GM18498 (cell line): ENCODE measurements around the gene EML3.
"Not testable (repeated sequence)": the region's sequence is repeated elsewhere in the genome, so short reads cannot be mapped to it uniquely, and the experiment has no call there.

Experiments used
- ATAC-seq: cut with Tn5 transposase; IDR thresholded peaks from one replicate; pipeline ENCODE4 v1.9.1; 2021; ENCODE audit warnings: mild to moderate bottlenecking, moderate library complexity; ENCODE audit not compliant: unreplicated experiment

The EML3 gene

DNA sequence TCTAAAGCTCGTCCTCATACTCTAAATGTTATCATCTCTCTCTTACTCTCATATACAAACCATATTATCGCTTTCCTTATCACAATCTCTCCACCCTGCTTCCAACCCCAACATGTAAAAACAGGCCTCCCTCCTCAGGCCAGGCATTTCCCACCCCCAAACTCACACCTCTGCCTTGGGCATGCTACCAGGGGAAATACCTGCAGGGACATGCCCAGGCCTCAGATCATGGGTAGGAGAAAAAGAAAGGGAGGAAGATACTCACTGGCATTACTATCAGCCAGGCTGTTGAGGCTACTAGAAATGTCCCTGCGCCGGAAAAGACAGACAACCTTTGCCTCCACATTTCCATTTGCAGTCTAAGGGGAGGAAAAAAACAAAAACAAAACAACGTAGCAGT is 12.7 kb downstream of the EML3 start:
- ATAC-seq: no peak

DNA sequence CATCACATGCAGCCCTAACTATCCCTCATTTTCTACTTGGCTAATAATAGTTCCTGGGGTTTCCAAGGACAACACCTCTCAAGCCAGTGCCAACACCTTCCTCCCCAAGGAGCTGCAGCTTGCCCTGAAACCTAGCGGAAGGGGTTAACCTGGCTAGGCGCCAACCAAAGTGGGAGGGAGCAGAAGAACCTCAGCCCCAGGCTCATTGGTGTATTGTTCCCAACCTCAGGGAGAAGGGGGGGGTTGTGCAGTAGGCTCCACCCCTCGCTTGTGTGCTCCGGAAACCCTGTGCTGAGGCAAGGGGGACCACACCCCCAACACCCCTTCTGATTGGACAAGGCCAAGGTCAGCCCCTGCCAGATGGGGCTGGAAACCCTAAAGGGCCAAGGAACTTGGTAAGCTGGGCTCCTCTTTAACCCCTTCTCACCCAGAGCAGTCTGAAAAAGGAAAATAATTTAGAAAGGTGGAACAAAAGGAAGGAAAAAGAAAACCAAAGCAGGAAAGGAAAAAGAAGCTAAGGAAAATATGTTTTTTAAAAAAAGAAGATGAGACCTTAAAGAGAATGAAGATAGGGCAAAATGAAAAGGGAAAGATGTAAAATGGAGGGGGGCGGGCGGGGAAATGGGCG is 13.4 kb downstream of the EML3 start:
- peak; percentile 54 for ATAC-seq

- no peak for ATAC-seq
These were observed 17.5 kb downstream of the EML3 start for GRCh38 chr11:62595124-62595523.

DNA sequence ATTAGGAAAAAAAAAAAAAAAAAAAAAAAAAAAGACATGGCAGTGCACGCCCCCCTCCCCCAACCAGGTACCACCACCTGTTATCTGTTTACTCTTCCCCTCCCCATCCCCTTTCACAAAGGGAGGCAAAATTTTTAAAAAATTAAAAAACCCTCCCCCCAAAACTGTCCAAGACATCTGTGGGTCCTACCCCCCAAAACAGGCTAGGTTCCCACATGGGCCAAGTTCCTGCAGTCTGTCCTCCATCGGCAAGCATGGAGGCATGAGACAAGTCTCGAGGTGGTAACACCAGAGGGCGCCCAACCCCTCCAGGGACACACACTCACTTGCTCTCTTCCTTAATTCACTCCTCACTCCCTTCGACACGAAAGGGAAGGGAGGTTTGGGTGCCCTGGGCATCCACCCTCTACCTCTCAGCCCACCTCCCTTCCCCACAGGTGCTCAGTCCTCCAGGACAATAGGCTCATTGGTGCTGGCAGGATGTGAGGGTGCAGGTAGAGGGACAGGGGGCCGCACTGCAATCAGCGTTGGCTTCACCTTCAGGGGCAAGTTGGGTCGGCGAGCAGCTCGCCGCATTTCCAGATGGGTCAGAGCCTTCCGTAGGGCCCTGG is 19.0 kb downstream of the EML3 start:
- no peak for ATAC-seq

DNA sequence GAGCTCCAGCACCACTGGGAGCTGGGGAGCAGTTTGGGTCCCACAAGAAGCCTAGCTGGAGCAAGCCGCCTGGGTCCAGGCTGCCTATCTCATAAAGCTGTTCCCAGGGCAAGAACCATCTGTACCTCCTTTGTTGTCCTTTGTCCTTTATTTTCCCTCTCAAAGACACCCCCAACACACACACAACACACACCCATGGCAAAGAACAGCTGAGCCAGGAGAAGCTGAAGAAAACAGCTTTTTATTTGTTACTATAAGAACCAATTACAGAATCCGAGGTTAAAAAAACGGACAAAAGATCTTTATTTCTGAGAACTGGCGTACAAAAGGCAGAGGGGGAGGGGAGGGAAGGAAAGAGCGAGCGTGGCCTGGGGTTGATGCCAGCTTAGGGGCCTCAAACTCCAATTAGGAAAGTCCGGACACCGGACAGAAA is 19.6 kb downstream of the EML3 start:
- ATAC-seq: no peak

GRCh38 chr11:62592146-62592815 is 20.3 kb downstream of the EML3 start:
- ATAC-seq: no peak

DNA sequence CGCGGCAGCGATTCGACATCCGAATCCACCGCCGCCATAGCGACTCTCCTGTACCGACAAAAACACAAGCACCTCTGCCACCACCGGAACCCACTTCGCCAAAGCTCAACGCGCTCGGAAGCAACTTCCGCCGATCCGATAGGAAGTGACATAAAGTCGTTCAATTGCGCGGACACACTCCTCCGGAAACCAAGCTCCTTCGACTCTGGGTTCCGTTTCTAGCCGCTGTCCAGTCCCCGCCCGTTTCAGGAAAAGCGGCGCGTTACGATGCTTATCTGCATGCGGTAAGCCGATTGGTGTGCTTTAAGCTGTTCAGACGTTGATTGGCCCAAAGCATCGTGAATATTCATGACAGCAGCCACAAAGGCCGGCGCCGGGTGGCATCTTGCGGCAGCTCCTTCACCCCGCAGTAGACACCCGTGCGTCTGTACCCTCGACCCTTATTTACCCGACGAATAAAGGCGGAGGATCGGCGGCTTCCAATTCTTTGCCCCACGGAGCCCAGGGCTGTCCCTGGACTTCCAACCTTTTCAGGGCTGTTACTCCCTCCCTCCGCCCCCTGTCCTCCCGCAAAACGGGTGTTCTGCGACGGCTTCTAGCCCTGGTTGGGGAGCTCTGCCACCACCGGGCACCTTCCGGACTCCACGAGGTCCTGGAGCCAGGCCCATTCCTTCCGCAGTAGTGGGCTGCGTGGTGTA is 21.0 kb downstream of the EML3 start, which contains the start of gene TUT1:
TUT1 (minus strand) TSS at position 76 of the 698 bp plus-strand sequence; CDS start at position 38, 38 bp downstream.
- peak; percentile 85 for ATAC-seq

GRCh38 chr11:62588966-62589637 is 23.5 kb downstream of the EML3 start:
- ATAC-seq: no peak

DNA sequence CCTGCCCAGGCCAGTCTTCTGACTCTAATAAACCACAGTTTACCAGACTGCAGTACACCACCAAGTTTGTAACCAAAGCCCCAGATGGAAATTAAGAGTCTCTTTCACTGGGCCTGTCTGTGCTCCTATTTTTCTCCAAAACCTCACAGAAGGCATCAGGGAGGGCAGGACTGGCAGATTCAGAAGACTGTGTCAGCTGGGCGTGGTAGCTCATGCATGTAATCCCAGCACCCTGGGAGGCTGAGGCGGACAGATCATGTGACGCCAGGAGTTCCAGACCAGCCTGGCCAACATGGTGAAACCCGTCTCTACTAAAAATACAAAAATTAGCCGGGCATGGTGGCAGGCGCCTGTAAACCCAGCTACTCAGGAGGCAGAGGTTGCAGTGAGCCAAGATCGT is 27.2 kb downstream of the EML3 start:
- ATAC-seq: not testable (repeated sequence)

DNA sequence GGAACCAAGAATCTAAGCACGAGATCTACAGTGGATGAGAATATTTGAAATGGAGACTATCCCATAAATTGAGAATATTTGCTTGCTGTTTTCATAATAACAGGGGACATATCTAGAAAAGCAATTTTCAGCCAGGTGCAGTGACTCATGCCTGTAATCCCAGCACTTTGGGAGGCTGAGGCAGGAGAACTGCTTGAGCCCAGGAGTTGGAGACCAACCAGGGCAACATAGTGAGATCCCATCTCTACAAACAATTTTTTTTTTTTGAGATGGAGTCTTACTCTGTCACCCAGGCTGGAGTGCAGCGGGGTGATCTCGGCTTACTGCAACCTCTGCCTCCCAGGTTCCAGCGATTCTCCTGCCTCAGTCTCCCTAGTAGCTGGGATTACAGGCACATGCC is 30.8 kb downstream of the EML3 start:
- not testable (repeated sequence) for ATAC-seq

- ATAC-seq: no peak
These were observed 31.4 kb downstream of the EML3 start for GRCh38 chr11:62580959-62581715.

- ATAC-seq: no peak
These were observed 33.3 kb downstream of the EML3 start for GRCh38 chr11:62579252-62579651.

GRCh38 chr11:62578541-62578940 is 34.0 kb downstream of the EML3 start:
- no peak for ATAC-seq

DNA sequence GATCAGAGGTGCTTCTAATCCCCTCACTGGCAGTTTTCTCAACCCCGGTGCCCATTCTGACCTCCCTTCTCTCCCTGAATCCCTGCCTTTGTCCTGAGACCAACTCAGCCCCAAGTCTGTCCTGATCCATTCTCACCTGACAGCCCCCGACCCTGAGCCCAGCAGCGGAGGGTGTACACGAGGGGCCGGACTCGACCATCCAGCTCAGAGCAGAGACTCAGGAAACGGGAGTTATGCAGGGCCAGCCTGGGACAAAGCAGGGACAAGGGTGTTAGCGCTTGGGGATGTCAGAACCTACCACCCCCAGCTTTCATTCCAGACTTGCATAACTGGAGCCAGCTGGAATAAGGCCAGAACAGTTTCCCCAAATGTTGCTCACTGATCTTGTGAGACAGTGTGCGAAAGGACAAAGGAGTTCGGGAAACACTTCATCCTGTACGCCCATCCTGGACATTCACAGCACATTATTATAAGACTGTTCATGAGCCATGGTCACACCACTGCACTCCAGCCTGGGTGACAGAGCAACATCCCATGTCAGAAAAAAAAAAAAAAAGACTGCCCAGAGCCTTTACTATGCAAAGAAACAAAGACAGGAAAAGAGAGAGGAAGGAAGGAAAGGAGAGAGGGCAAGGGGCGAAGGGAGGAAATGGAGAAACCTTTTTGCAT is 35.4 kb downstream of the EML3 start:
- no peak for ATAC-seq

GRCh38 chr11:62575837-62576236 is 36.7 kb downstream of the EML3 start:
- ATAC-seq: no peak

GRCh38 chr11:62575156-62575555 is 37.4 kb downstream of the EML3 start:
- no peak for ATAC-seq

DNA sequence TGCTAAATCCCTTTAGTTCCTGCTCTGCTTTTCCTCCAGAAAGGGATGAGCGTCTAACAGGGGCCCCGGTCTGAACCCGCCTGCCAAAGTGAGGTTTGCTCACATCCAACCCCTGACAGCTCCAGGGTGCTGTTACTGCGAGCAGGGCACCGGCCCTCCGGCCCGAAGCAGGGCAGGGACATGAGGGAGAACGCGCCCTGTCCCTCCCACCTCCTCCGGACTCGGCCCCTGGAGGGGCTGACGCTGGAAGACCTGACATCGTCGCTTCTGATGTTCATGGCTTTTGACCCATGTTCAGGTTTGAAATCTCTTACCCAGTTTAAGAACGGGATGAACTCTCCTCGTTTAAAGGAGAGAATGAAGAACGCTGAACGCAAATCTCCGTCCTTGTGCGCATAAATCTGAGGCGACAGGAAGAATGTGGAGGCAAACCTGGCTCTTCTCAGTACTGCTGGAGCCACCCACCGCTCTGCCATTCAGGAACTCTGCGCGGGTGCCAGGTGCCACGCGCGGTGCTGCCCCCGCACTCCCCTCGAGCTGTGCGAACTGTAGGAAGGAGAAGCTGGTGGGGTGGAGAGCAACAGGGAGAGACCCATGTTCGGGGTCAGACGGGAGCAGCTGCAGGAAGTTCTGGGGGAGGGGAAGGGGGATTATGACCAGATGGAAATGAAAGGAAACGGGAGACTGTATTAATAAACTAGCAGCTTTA is 38.1 kb downstream of the EML3 start:
- peak; percentile 16 for ATAC-seq

DNA sequence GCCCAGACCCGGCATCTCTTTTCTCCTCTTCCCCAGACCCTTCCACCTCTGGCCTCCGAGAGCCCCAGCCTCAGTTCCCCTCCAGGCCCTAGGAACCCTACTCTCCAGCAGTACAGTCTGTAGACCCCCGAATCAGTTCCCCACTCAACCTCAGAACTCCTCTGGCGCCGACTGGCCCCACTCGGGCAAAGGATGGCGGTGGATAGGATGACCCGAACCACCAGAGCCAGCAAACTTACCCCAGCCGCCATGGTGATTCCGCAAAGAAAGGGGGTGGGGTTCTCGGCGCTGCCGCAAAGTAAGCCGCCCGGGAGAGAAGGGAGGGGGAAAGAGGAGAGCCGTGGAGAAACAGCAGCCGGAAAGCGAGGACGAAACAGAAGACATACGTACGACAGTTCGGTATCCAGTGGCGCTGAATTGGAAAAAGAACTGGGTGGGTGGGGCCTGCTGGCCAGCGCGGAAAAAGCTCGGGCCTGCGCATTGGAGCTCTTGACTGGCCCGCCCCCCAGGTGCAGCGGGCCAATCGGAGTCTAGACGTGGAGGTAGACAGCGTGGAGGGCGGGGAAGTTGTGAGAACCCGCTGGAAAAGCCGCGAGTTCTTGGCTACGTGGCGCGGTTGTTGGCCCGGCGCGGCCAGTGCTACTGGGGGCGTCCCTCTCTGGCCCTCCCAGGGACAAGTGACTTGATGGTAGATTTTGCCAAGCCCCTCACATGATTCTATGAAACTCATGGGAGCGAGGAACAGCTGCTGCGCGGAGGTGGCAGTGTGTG is 38.8 kb downstream of the EML3 start, which contains the start of gene EEF1G:
EEF1G (minus strand) TSS at position 300 of the 771 bp plus-strand sequence; CDS start at position 251, 49 bp downstream.
- ATAC-seq: peak; percentile 90
